Breast epithelium (tissue), 3 donors: ENCODE data around the gene PCNX2.

Source experiments
- CTCF ChIP-seq, 3 donors: fragments of 450-650 bp; IDR thresholded peaks; one replicate each; pipeline ENCODE4 v1.5.1; 2016 to 2017; ENCODE audit warnings: antibody characterized with exemption in 3 of 3, mild to moderate bottlenecking in 3 of 3, moderate library complexity in 3 of 3
- POLR2A ChIP-seq: fragments of 450-650 bp; IDR thresholded peaks from one replicate; pipeline ENCODE4 v1.6.1; 2016; ENCODE audit warnings: antibody characterized with exemption, mild to moderate bottlenecking, moderate library complexity
- POLR2AphosphoS5 ChIP-seq, 3 donors: sonication (generic); formaldehyde crosslinking; IDR thresholded peaks; one replicate each; pipeline ENCODE4 v1.6.1; 2017; ENCODE audit warnings: antibody characterized with exemption in 3 of 3

DNA sequence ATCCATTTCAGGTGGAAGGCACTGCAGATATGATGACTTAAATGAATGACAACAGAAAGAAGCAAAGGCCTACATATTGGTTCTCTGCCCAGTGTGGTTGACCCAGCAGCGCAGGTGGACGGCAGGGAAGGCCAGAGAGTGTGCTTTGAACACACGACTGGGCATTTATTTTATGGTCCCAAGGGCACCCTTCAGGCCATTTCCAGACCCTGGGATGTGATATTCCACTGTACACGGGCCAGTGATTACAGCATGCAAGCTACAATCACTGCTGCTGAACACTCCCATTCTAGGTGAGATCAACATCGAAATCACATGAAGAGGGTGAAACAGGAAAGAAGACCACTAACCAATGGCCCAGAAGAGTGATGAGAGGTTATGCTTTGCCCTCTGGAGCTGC lies 33.8 kb downstream of the PCNX2 start:
- TF ChIP-seq POLR2A (no peak), CTCF (IDR thresholded peaks at IDR 0.05) (no peak), POLR2AphosphoS5 (IDR thresholded peaks at IDR 0.05) (no peak)
